ENCODE data around the gene ADA. TPM values are rescaled to one million over a fixed set of nuclear protein-coding genes. Genes with fewer than 3 reads are reported as not detected.

Gene ADA
- total and polyA plus RNA-seq, 2 experiments from 2014 or later = 8.6 to 17.5 TPM

DNA sequence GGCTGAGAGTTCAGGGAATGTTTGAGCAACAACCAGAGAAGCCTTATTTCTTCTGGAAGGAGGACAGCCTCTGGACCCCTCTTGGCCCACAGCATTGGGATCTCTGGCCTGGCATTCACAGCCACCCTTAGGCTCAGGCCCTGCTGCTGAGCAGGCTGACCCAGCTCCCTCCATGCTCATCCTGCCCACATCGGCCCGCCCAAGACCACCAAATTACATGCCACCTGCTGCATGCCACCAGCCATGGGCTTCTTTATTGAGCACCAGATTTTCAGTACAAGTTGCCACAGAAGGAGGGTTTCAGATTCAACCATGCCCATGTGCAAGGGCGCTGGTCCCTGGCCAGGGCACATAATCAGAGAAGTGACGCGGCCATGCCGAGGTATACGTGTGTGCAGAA is 32.2 kb downstream of the ADA start:
- 98% methylated on average over 7 of the region's 7 CpGs for WGBS, 2 experiments (ENCODE audit: low coverage in 1 of 2, low lambda C conversion rate in 2 of 2, missing lambda C conversion rate in 2 of 2)
- Histone ChIP-seq H3K27me3 (replicated peaks; ENCODE audit: insufficient read depth) (no peaks in the 10 kb centered on the region), H3K27ac (no peak overlapping the region), H3K9me2 (ENCODE audit: insufficient read depth) (no peaks in the 10 kb centered on the region), H3F3A (ENCODE audit: insufficient read depth) (no peaks in the 10 kb centered on the region), H3K36me3 (ENCODE audit: low read depth) (no peaks in the 10 kb centered on the region; the same call in 1 of the 2 replicates), H3K9ac (no peak overlapping the region), H3K4me1 (ENCODE audit: insufficient read depth) (no peaks in the 10 kb centered on the region), H2AFZ (no peak overlapping the region), H3K4me2 (ENCODE audit: unreplicated experiment) (no peak overlapping the region), H3K9me3 (ENCODE audit: low read depth) (no peaks in the 10 kb centered on the region), H4K20me1 (ENCODE audit: insufficient read depth) (no peaks in the 10 kb centered on the region), H3K4me3 (no peak overlapping the region), H3K79me2 (ENCODE audit: insufficient read depth) (no peaks in the 10 kb centered on the region)
- DNase-seq = no peak
- TF ChIP-seq EZH2 (IDR thresholded peaks at IDR 0.05; ENCODE audit: insufficient read depth, poor library complexity, severe bottlenecking) (no peak), EZH2phosphoT487 (IDR thresholded peaks at IDR 0.05; ENCODE audit: insufficient read depth, low read depth) (no peak)
- in situ Hi-C loops (cut with MboI) = loop anchor here (25.0 kb wide), 1 partner anchor 407 kb away; the partner anchor contains the start of gene OSER1

DNA sequence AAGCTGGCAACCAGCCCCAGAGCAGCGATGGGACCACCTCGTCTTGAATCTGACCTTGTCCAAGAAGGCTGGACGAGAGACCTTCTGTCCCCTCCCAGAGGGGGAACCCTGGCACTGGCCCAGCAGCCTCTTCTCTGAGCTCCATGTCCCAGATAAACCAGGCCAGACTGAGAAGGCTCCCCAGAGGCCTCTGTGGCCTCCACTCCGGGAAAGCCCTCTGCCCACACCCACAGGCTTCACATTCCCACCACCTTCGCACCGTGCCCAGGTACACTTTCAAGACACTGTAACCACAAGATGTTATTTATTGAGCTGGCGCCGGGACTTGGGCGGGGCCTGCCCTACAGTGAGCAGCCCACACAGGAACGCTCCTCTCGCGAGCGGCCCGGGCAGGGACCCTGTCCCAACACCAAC is 33.2 kb downstream of the ADA start:
- no peaks in the 10 kb centered on the region for H3F3A ChIP-seq (ENCODE audit: insufficient read depth)
- no peak overlapping the region for H3K27ac ChIP-seq
- no peak overlapping the region for H3K9ac ChIP-seq
- no peaks in the 10 kb centered on the region for H3K27me3 ChIP-seq (replicated peaks; ENCODE audit: insufficient read depth)
- no peak overlapping the region for H2AFZ ChIP-seq
- H4K20me1 ChIP-seq (ENCODE audit: insufficient read depth) = no peaks in the 10 kb centered on the region
- H3K4me1 ChIP-seq (ENCODE audit: insufficient read depth) = no peaks in the 10 kb centered on the region
- H3K9me2 ChIP-seq (ENCODE audit: insufficient read depth) = no peaks in the 10 kb centered on the region
- 82% methylated on average over 14 of the region's 14 CpGs for WGBS, 2 experiments (ENCODE audit: low coverage in 1 of 2, low lambda C conversion rate in 2 of 2, missing lambda C conversion rate in 2 of 2)
- no peak overlapping the region for H3K4me3 ChIP-seq
- in situ Hi-C loops (cut with MboI) = loop anchor here (25.0 kb wide), 1 partner anchor 406 kb away; the partner anchor contains the start of gene OSER1
- H3K9me3 ChIP-seq (ENCODE audit: low read depth) = no peaks in the 10 kb centered on the region
- no peaks in the 10 kb centered on the region; the same call in 1 of the 2 replicates for H3K36me3 ChIP-seq (ENCODE audit: low read depth)
- no peak overlapping the region for H3K4me2 ChIP-seq (ENCODE audit: unreplicated experiment)
- H3K79me2 ChIP-seq (ENCODE audit: insufficient read depth) = no peaks in the 10 kb centered on the region
- TF ChIP-seq EZH2phosphoT487 (IDR thresholded peaks at IDR 0.05; ENCODE audit: insufficient read depth, low read depth) (no peak), EZH2 (IDR thresholded peaks at IDR 0.05; ENCODE audit: insufficient read depth, poor library complexity, severe bottlenecking) (no peak)
- no peak for DNase-seq

DNA sequence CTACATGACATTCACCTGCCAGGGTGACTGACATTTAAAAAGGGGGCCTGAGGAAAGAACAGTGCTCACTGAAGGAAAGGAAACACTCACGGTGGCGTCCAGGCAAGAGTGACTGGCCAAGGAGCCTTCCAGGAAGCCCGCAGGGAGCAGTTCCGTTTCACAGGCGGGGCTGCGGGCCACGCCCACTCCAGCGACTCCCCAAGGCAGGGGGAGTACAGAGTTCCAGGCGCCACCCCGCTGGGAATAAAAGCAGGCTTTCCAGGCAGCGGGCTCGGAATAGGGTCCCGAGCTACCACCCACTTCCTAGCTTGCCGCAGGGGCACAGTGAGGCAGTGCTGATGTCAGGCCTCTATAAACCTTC is 34.9 kb downstream of the ADA start:
- Histone ChIP-seq H3K4me3 (no peak overlapping the region), H3K27ac (no peak overlapping the region), H3K4me1 (ENCODE audit: insufficient read depth) (no peaks in the 10 kb centered on the region), H3F3A (ENCODE audit: insufficient read depth) (no peaks in the 10 kb centered on the region; the same call in 1 of the 2 replicates), H4K20me1 (ENCODE audit: insufficient read depth) (no peaks in the 10 kb centered on the region), H3K9me3 (ENCODE audit: low read depth) (no peaks in the 10 kb centered on the region), H3K4me2 (ENCODE audit: unreplicated experiment) (no peak overlapping the region), H3K79me2 (ENCODE audit: insufficient read depth) (peaks cover 13% of the 10 kb centered on the region), H3K9ac (no peak overlapping the region), H3K9me2 (ENCODE audit: insufficient read depth) (no peaks in the 10 kb centered on the region), H3K36me3 (ENCODE audit: low read depth) (no peaks in the 10 kb centered on the region; the same call in 1 of the 2 replicates), H2AFZ (no peak overlapping the region), H3K27me3 (replicated peaks; ENCODE audit: insufficient read depth) (no peaks in the 10 kb centered on the region)
- DNase-seq = no peak
- in situ Hi-C loops (cut with MboI) = loop anchor here (25.0 kb wide), 1 partner anchor 404 kb away; the partner anchor contains the start of gene OSER1
- WGBS, 2 experiments (ENCODE audit: low coverage in 1 of 2, low lambda C conversion rate in 2 of 2, missing lambda C conversion rate in 2 of 2) = 76% methylated on average over 14 of the region's 14 CpGs
- TF ChIP-seq EZH2phosphoT487 (IDR thresholded peaks at IDR 0.05; ENCODE audit: insufficient read depth, low read depth) = no peak
- no peak for TF ChIP-seq EZH2 (IDR thresholded peaks at IDR 0.05; ENCODE audit: insufficient read depth, poor library complexity, severe bottlenecking)

DNA sequence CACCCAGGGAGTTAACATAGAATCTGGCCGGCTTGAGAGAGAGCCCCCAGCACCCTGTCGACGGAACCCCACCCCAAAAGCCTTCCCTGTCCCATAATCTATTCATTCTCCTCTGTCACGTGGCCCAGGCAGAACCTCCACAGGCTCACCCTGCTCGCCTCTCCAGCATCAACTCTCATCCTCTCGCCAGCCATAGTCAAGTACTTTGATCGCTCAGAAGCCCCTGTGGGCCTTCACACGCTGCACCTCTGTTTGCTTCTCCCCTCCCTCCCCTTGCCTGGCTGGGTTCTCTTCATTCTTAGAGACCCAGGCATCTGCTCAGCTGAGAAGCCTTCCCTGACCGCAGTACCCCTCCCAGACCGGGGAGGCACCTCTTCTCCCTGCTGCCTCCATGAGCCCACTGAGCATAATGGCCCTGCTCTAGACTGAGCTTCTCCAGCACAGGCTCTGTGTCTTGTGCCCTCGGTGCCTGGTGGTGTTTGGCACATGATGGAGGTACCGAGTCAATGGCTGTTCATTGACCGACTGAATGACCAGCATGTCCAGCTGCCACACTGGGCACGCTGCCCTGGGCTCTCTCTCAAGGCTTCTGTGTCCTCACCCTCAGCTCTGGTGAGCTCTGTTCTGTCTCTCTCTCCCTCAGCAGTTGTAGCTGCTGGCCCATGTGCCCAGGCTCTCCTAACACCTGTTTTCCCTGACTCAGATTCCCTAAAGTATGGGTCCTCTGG is 35.5 kb downstream of the ADA start:
- in situ Hi-C loops (cut with MboI) = loop anchor here (25.0 kb wide), 1 partner anchor 404 kb away; the partner anchor contains the start of gene OSER1
- Histone ChIP-seq H3K79me2 (ENCODE audit: insufficient read depth) (peaks cover 18% of the 10 kb centered on the region), H3F3A (ENCODE audit: insufficient read depth) (no peaks in the 10 kb centered on the region; the same call in 1 of the 2 replicates), H3K4me2 (ENCODE audit: unreplicated experiment) (no peak overlapping the region), H3K9ac (no peak overlapping the region), H4K20me1 (ENCODE audit: insufficient read depth) (no peaks in the 10 kb centered on the region), H3K9me3 (ENCODE audit: low read depth) (no peaks in the 10 kb centered on the region), H3K4me1 (ENCODE audit: insufficient read depth) (no peaks in the 10 kb centered on the region), H3K27ac (no peak overlapping the region), H3K9me2 (ENCODE audit: insufficient read depth) (no peaks in the 10 kb centered on the region), H2AFZ (no peak overlapping the region), H3K27me3 (replicated peaks; ENCODE audit: insufficient read depth) (no peaks in the 10 kb centered on the region), H3K4me3 (no peak overlapping the region), H3K36me3 (ENCODE audit: low read depth) (no peaks in the 10 kb centered on the region; the same call in 1 of the 2 replicates)
- TF ChIP-seq EZH2phosphoT487 (IDR thresholded peaks at IDR 0.05; ENCODE audit: insufficient read depth, low read depth) = no peak
- TF ChIP-seq EZH2 (IDR thresholded peaks at IDR 0.05; ENCODE audit: insufficient read depth, poor library complexity, severe bottlenecking) = no peak
- WGBS, 2 experiments (ENCODE audit: low coverage in 1 of 2, low lambda C conversion rate in 2 of 2, missing lambda C conversion rate in 2 of 2) = 90 to 92% methylated on average over 14 of the region's 14 CpGs
- no peak for DNase-seq

All from GM23248 (cell line).